Mesenchymal stem cell (in vitro differentiated cells and primary cell): ENCODE measurements around the gene UPK3BL2.
"Not testable (repeated sequence)": the region's sequence is repeated elsewhere in the genome, so short reads cannot be mapped to it uniquely, and the experiment has no call there.

Experiments
- DNase-seq: peaks from one replicate; pipeline ENCODE4 v3.0.0-alpha.2; 2013
- H2AFZ ChIP-seq: one replicate; pipeline ENCODE4 v1.6.1; 2013; ENCODE audit warnings: low read depth, mild to moderate bottlenecking, control low read depth, inconsistent platforms, low read length, moderate library complexity
- H2AK5ac ChIP-seq: 2 replicates; pipeline ENCODE4 v1.6.1; 2013; ENCODE audit warnings: low read length, moderate library complexity, mild to moderate bottlenecking, inconsistent platforms; ENCODE audit not compliant: severe bottlenecking
- H2BK120ac ChIP-seq: one replicate; pipeline ENCODE4 v1.6.1; 2013; ENCODE audit warnings: low read depth, mild to moderate bottlenecking, inconsistent platforms, low read length, moderate library complexity
- H2BK12ac ChIP-seq, 2 experiments: one replicate each; pipeline ENCODE4 v1.6.1; 2013; ENCODE audit warnings: inconsistent platforms in 2 of 2, low read length in 2 of 2, mild to moderate bottlenecking in 2 of 2, moderate library complexity in 2 of 2, control low read depth in 1 of 2
- H2BK15ac ChIP-seq: one replicate; pipeline ENCODE4 v1.6.1; 2013; ENCODE audit warnings: mild to moderate bottlenecking, low read depth, inconsistent platforms; ENCODE audit not compliant: poor library complexity, severe bottlenecking
- H2BK5ac ChIP-seq: 2 replicates; pipeline ENCODE4 v1.6.1; 2013; ENCODE audit warnings: low read depth, mild to moderate bottlenecking, low read length, control low read depth, inconsistent platforms; ENCODE audit not compliant: poor library complexity, severe bottlenecking
- H3K14ac ChIP-seq, 2 experiments: one replicate each; pipeline ENCODE4 v1.6.1; 2013; ENCODE audit warnings: inconsistent platforms in 2 of 2, low read length in 2 of 2, control low read depth in 1 of 2, mild to moderate bottlenecking in 1 of 2, moderate library complexity in 1 of 2
- H3K18ac ChIP-seq, 2 experiments: one replicate each; pipeline ENCODE4 v1.6.1; 2013; ENCODE audit warnings: inconsistent platforms in 2 of 2, low read length in 2 of 2, control low read depth in 1 of 2, low read depth in 1 of 2, mild to moderate bottlenecking in 1 of 2
- H3K23ac ChIP-seq, 2 experiments: one replicate each; pipeline ENCODE4 v1.6.1; 2013; ENCODE audit warnings: inconsistent platforms in 2 of 2, low read length in 2 of 2, mild to moderate bottlenecking in 2 of 2, moderate library complexity in 2 of 2, control low read depth in 1 of 2
- H3K27ac ChIP-seq: 2 replicates; pipeline ENCODE4 v1.5.1; 2013; ENCODE audit warnings: mild to moderate bottlenecking, moderate library complexity, low read length, control low read depth, inconsistent platforms; ENCODE audit not compliant: poor library complexity, severe bottlenecking
- H3K27me3 ChIP-seq, 2 experiments: 2 replicates each; pipeline versions ENCODE4 v1.6.1 to v1.7.0; 2013; ENCODE audit warnings: low read length in 2 of 2, mild to moderate bottlenecking in 2 of 2, moderate library complexity in 2 of 2, control low read depth in 1 of 2, inconsistent platforms in 1 of 2; ENCODE audit not compliant: control insufficient read depth in 1 of 2, insufficient read depth in 1 of 2
- H3K36me3 ChIP-seq, 2 experiments: 2 replicates each; pipeline versions ENCODE4 v1.6.1 to v1.7.0; 2013; ENCODE audit warnings: low read length in 2 of 2, control low read depth in 1 of 2, inconsistent platforms in 1 of 2, low read depth in 1 of 2, mild to moderate bottlenecking in 1 of 2; ENCODE audit not compliant: insufficient read depth in 2 of 2, control insufficient read depth in 1 of 2
- H3K4ac ChIP-seq, 2 experiments: one replicate each; pipeline ENCODE4 v1.6.1; 2013; ENCODE audit warnings: inconsistent platforms in 2 of 2, low read length in 2 of 2, mild to moderate bottlenecking in 2 of 2, moderate library complexity in 2 of 2, control low read depth in 1 of 2, low read depth in 1 of 2
- H3K4me1 ChIP-seq: 2 replicates; pipeline ENCODE4 v1.6.1; 2013; ENCODE audit warnings: low read depth, low read length, control low read depth; ENCODE audit not compliant: control insufficient read depth, insufficient read depth
- H3K4me2 ChIP-seq: 2 replicates; pipeline ENCODE4 v1.6.1; 2013; ENCODE audit warnings: low read length, mild to moderate bottlenecking, inconsistent platforms; ENCODE audit not compliant: poor library complexity, severe bottlenecking
- H3K4me3 ChIP-seq, 2 experiments: 2 replicates each; pipeline versions ENCODE4 v1.5.1 to v1.7.0; 2013; ENCODE audit warnings: low read length in 2 of 2, mild to moderate bottlenecking in 2 of 2, control low read depth in 1 of 2, low read depth in 1 of 2; ENCODE audit not compliant: insufficient read depth in 1 of 2
- H3K79me1 ChIP-seq: replicated peaks from 2 replicates; pipeline ENCODE4 v1.6.1; 2013; ENCODE audit warnings: mild to moderate bottlenecking, control low read depth, low read length, inconsistent platforms; ENCODE audit not compliant: poor library complexity, severe bottlenecking
- H3K9ac ChIP-seq: 2 replicates; pipeline ENCODE4 v1.7.0; 2013; ENCODE audit warnings: mild to moderate bottlenecking, low read length, moderate library complexity
- H3K9me3 ChIP-seq: 2 replicates; pipeline ENCODE4 v1.7.0; 2013; ENCODE audit warnings: mild to moderate bottlenecking, low read length; ENCODE audit not compliant: control insufficient read depth
- H4K8ac ChIP-seq: one replicate; pipeline ENCODE4 v1.6.1; 2013; ENCODE audit warnings: inconsistent platforms, mild to moderate bottlenecking, low read length, moderate library complexity
- H4K91ac ChIP-seq: one replicate; pipeline ENCODE4 v1.6.1; 2013; ENCODE audit warnings: mild to moderate bottlenecking, low read length, inconsistent platforms
- WGBS: methylation state at CpG from one replicate; pipeline ENCODE4 v1.1.7; 2013; ENCODE audit warnings: mixed read lengths; 5-methylcytosine and 5-hydroxymethylcytosine counted together

The UPK3BL2 gene

GRCh38 chr7:102507410-102508088, 35.9 kb downstream of the UPK3BL2 start:
- H3K27ac ChIP-seq, H2AFZ ChIP-seq, H3K23ac ChIP-seq, H4K91ac ChIP-seq, H4K8ac ChIP-seq, H3K36me3 ChIP-seq, H2BK120ac ChIP-seq, H3K4me1 ChIP-seq, H2BK12ac ChIP-seq, H3K18ac ChIP-seq, H3K9me3 ChIP-seq, H3K27me3 ChIP-seq, H3K4me2 ChIP-seq, H2BK5ac ChIP-seq, H3K79me1 ChIP-seq, DNase-seq, H3K14ac ChIP-seq, H3K4me3 ChIP-seq, H3K9ac ChIP-seq, H2AK5ac ChIP-seq, H2BK15ac ChIP-seq, H3K4ac ChIP-seq: not testable (repeated sequence)
- no CpG with 5 or more reads among the region's 8 CpGs for WGBS

DNA sequence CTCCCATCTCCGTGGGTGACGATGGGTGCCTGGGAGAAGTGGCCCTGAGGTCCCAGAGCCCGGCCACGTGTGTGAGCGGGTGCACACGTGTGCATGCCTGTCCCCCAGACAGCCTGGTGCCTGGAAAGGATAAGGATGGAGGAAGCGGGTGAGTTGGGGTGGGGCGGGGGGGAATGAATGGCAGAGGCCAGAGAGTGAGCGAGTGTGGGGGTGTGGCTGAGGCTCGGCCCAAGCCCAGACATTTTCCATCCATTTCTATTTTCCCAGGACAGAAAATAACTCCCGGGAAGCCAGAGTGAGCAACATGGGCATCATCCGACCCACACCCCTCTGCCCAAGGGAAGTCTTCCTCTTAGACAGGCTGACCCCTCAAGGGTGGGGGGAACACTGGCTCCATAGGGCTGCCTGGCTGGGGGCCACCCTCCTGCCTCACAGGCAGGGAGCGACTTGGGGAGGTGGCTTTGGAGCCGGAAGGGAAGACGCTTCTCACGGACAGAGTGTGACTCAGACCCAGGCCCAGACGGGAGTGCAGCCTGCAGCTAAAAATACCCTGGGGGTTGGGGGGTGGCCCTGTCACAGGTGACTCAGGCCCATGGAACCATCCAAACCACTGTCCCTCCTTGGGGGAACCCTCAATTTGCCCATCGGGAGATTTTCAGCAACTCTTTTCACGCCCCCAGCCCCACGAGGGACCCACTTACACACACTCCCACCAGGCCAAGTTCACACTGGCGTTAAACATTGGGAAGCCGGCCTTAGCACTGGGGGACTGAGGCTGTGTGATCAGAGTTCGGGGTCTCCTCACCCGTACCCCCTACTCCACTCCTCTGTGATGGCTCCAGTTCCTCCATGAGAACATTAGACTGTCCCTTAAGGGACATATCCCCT, 38.0 kb downstream of the UPK3BL2 start:
- WGBS = 44% methylated on average over 3 of the region's 24 CpGs
- H3K79me1 ChIP-seq, H3K36me3 ChIP-seq, H2BK15ac ChIP-seq, H3K9ac ChIP-seq, H2BK5ac ChIP-seq, H3K4me3 ChIP-seq, H2AK5ac ChIP-seq, H3K4me2 ChIP-seq, H4K91ac ChIP-seq, H3K4ac ChIP-seq, H3K23ac ChIP-seq, H3K4me1 ChIP-seq, DNase-seq, H4K8ac ChIP-seq, H3K9me3 ChIP-seq, H3K27me3 ChIP-seq, H2BK120ac ChIP-seq, H3K14ac ChIP-seq, H3K18ac ChIP-seq, H2AFZ ChIP-seq, H2BK12ac ChIP-seq, H3K27ac ChIP-seq: not testable (repeated sequence)

- not testable (repeated sequence) for H2BK15ac ChIP-seq, H4K8ac ChIP-seq, DNase-seq, H3K4me3 ChIP-seq, H2AK5ac ChIP-seq, H4K91ac ChIP-seq, H2BK120ac ChIP-seq, H3K4me2 ChIP-seq, H3K79me1 ChIP-seq, H3K9me3 ChIP-seq, H3K18ac ChIP-seq, H3K36me3 ChIP-seq, H3K4ac ChIP-seq, H3K4me1 ChIP-seq, H3K14ac ChIP-seq, H3K27me3 ChIP-seq, H3K9ac ChIP-seq, H3K27ac ChIP-seq, H2BK12ac ChIP-seq, H2BK5ac ChIP-seq, H2AFZ ChIP-seq, H3K23ac ChIP-seq
- WGBS = no CpG with 5 or more reads among the region's 12 CpGs
Observed at GRCh38 chr7:102503141-102503540, 40.4 kb downstream of the UPK3BL2 start.

DNA sequence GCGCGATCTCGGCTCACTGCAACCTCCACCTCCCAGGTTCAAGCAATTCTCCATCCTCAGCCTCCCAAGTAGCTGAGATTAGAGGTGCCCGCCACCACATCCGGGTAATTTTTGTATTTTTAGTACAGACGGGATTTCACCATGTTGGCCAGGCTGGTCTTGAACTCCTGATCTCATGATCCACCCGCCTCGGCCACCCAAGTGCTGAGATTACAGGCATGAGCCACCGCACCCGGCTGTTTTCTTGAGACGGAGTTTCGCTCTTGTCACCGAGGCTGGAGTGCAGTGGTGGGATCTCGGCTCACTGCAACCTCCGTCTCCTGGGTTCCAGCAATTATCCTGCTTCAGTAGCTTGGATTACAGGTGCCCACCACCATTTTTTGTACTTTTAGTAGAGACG, 45.2 kb downstream of the UPK3BL2 start:
- not testable (repeated sequence) for H2AFZ ChIP-seq, H2BK15ac ChIP-seq, H2BK120ac ChIP-seq, H3K27me3 ChIP-seq, H3K9me3 ChIP-seq, H2BK12ac ChIP-seq, H3K27ac ChIP-seq, H2AK5ac ChIP-seq, H2BK5ac ChIP-seq, H3K23ac ChIP-seq, H3K18ac ChIP-seq, H4K91ac ChIP-seq, H3K36me3 ChIP-seq, H3K4me1 ChIP-seq, H3K14ac ChIP-seq, H3K4me3 ChIP-seq, H3K9ac ChIP-seq, H3K4ac ChIP-seq, H3K4me2 ChIP-seq, DNase-seq, H4K8ac ChIP-seq, H3K79me1 ChIP-seq
- no CpG with 5 or more reads among the region's 16 CpGs for WGBS
